Loucy (cell line): Measurements from ENCODE around the gene DLGAP1.

Source experiments
- H2AFZ ChIP-seq: fragments of 200-600 bp; sonication (generic); 2 replicates; pipeline ENCODE4 v1.6.0; 2016; ENCODE audit warnings: antibody characterized with exemption, mild to moderate bottlenecking, low read length, moderate library complexity
- H3F3A ChIP-seq: fragments of 200-600 bp; 2 replicates; pipeline ENCODE4 v1.6.0; 2016; ENCODE audit warnings: antibody characterized with exemption, low read depth, mild to moderate bottlenecking
- H3K27me3 ChIP-seq: fragments of 200-600 bp; sonication (generic); 2 replicates; pipeline ENCODE4 v1.6.1; 2014; ENCODE audit warnings: low read length, mild to moderate bottlenecking; ENCODE audit not compliant: insufficient read depth, poor library complexity, severe bottlenecking
- H3K36me3 ChIP-seq: fragments of 200-600 bp; sonication (generic); 2 replicates; pipeline ENCODE4 v1.6.1; 2016; ENCODE audit warnings: low read length; ENCODE audit not compliant: insufficient read depth
- H3K4me1 ChIP-seq: fragments of 200-600 bp; sonication (generic); 2 replicates; pipeline ENCODE4 v1.5.1; 2014; ENCODE audit warnings: low read length, mild to moderate bottlenecking; ENCODE audit not compliant: insufficient read depth, poor library complexity, severe bottlenecking
- H3K4me2 ChIP-seq: fragments of 200-600 bp; sonication (generic); 2 replicates; pipeline ENCODE4 v1.6.0; 2014; ENCODE audit warnings: antibody characterized with exemption, low read length, low read depth, mild to moderate bottlenecking; ENCODE audit not compliant: poor library complexity, severe bottlenecking
- H3K4me3 ChIP-seq: fragments of 200-600 bp; sonication (generic); 2 replicates; pipeline ENCODE4 v1.5.1; 2014; ENCODE audit warnings: low read length, mild to moderate bottlenecking, mixed read lengths; ENCODE audit not compliant: poor library complexity, severe bottlenecking
- H3K79me2 ChIP-seq: fragments of 200-600 bp; sonication (generic); 2 replicates; pipeline ENCODE4 v1.6.1; 2014; ENCODE audit warnings: low read length; ENCODE audit not compliant: insufficient read depth
- H3K9ac ChIP-seq: fragments of 200-600 bp; sonication (generic); 2 replicates; pipeline ENCODE4 v1.6.0; 2014; ENCODE audit warnings: mild to moderate bottlenecking, low read depth, low read length, moderate library complexity; ENCODE audit not compliant: poor library complexity, severe bottlenecking
- H3K9me2 ChIP-seq: fragments of 200-600 bp; sonication (generic); replicated peaks from 2 replicates; pipeline ENCODE4 v1.6.1; 2016; ENCODE audit warnings: low read depth, low read length, mixed read lengths
- H3K9me3 ChIP-seq: fragments of 200-600 bp; sonication (generic); 2 replicates; pipeline ENCODE4 v1.6.1; 2014; ENCODE audit warnings: mild to moderate bottlenecking, antibody characterized with exemption, low read length, low read depth; ENCODE audit not compliant: insufficient read depth
- H4K20me1 ChIP-seq: fragments of 200-600 bp; sonication (generic); 2 replicates; pipeline ENCODE4 v1.6.0; 2014; ENCODE audit warnings: antibody characterized with exemption, low read length, mild to moderate bottlenecking; ENCODE audit not compliant: insufficient read depth, poor library complexity, severe bottlenecking
- CTCF ChIP-seq: fragments of 200-600 bp; sonication (generic); conservative IDR thresholded peaks from 2 replicates; pipeline ENCODE4 v1.5.1; 2014; ENCODE audit warnings: mild to moderate bottlenecking, antibody characterized with exemption, low read length
- EZH2phosphoT487 ChIP-seq: fragments of 200-600 bp; IDR thresholded peaks from 2 replicates; pipeline ENCODE4 v1.6.1; 2018; ENCODE audit warnings: antibody characterized with exemption, mild to moderate bottlenecking, moderate library complexity, borderline replicate concordance

Gene DLGAP1

GRCh38 chr18:3466872-3467271 is 988.2 kb downstream of the DLGAP1 start:
- no peak overlapping the region for H2AFZ ChIP-seq

GRCh38 chr18:3466045-3466444 is 989.1 kb downstream of the DLGAP1 start:
- Histone ChIP-seq H3K9ac (no peak overlapping the region), H3K4me2 (no peak overlapping the region), H4K20me1 (no peaks in the 10 kb centered on the region), H3K4me3 (no peak overlapping the region), H3K4me1 (peaks cover 14% of the 10 kb centered on the region), H2AFZ (no peak overlapping the region), H3K27me3 (no peaks in the 10 kb centered on the region), H3K36me3 (peaks cover 5% of the 10 kb centered on the region; the same call in 1 of the 2 replicates), H3K9me3 (0 out of 2 replicates have a peak, but pooled peaks cover 8% of the 10 kb centered on the region), H3K79me2 (no peaks in the 10 kb centered on the region), H3F3A (no peaks in the 10 kb centered on the region), H3K9me2 (no peaks in the 10 kb centered on the region)
- no peak for TF ChIP-seq CTCF
- TF ChIP-seq EZH2phosphoT487: no peak

More at GRCh38 chr18:3466872-3467271, 988.2 kb downstream of the DLGAP1 start:
- H3K79me2 ChIP-seq: no peaks in the 10 kb centered on the region
- no peaks in the 10 kb centered on the region for H4K20me1 ChIP-seq
- no peak for TF ChIP-seq EZH2phosphoT487
- H3K9me2 ChIP-seq: no peaks in the 10 kb centered on the region
- no peak overlapping the region for H3K4me3 ChIP-seq
- H3K9ac ChIP-seq: no peak overlapping the region
- H3K4me2 ChIP-seq: no peak overlapping the region
- no peaks in the 10 kb centered on the region for H3K27me3 ChIP-seq
- peaks cover 14% of the 10 kb centered on the region for H3K4me1 ChIP-seq
- H3F3A ChIP-seq: no peaks in the 10 kb centered on the region
- H3K9me3 ChIP-seq: 0 out of 2 replicates have a peak, but pooled peaks cover 3% of the 10 kb centered on the region
- peaks cover 4% of the 10 kb centered on the region; the same call in 1 of the 2 replicates for H3K36me3 ChIP-seq

GRCh38 chr18:3463051-3463450 is 992.1 kb downstream of the DLGAP1 start:
- peaks cover 22% of the 10 kb centered on the region for H3K4me1 ChIP-seq
- no peaks in the 10 kb centered on the region for H3F3A ChIP-seq
- H3K4me3 ChIP-seq: no peak overlapping the region
- H3K9me2 ChIP-seq: no peaks in the 10 kb centered on the region
- no peak overlapping the region for H2AFZ ChIP-seq
- H3K27me3 ChIP-seq: no peaks in the 10 kb centered on the region
- TF ChIP-seq CTCF (no peak), EZH2phosphoT487 (no peak)
- no peak overlapping the region for H3K9ac ChIP-seq
- H3K36me3 ChIP-seq: peaks cover 24% of the 10 kb centered on the region
- H3K4me2 ChIP-seq: no peak overlapping the region
- H4K20me1 ChIP-seq: peaks cover 7% of the 10 kb centered on the region
- H3K79me2 ChIP-seq: peaks cover 17% of the 10 kb centered on the region; the same call in 1 of the 2 replicates
- 0 out of 2 replicates have a peak, but pooled peaks cover 8% of the 10 kb centered on the region for H3K9me3 ChIP-seq

GRCh38 chr18:3461704-3462103 is 993.4 kb downstream of the DLGAP1 start:
- peaks cover 37% of the 10 kb centered on the region for H3K36me3 ChIP-seq
- H3K4me2 ChIP-seq: no peak overlapping the region
- no peak overlapping the region for H2AFZ ChIP-seq
- H3K4me1 ChIP-seq: peaks cover 22% of the 10 kb centered on the region
- H3K9me3 ChIP-seq: 0 out of 2 replicates have a peak, but pooled peaks cover 8% of the 10 kb centered on the region
- no peaks in the 10 kb centered on the region for H3F3A ChIP-seq
- H3K79me2 ChIP-seq: peaks cover 31% of the 10 kb centered on the region
- H3K27me3 ChIP-seq: no peaks in the 10 kb centered on the region
- TF ChIP-seq EZH2phosphoT487: no peak
- no peak for TF ChIP-seq CTCF
- no peak overlapping the region for H3K4me3 ChIP-seq
- H3K9me2 ChIP-seq: no peaks in the 10 kb centered on the region
- no peak overlapping the region for H3K9ac ChIP-seq
- H4K20me1 ChIP-seq: peaks cover 12% of the 10 kb centered on the region
